ENCODE data around the gene SCN3B.

DNA sequence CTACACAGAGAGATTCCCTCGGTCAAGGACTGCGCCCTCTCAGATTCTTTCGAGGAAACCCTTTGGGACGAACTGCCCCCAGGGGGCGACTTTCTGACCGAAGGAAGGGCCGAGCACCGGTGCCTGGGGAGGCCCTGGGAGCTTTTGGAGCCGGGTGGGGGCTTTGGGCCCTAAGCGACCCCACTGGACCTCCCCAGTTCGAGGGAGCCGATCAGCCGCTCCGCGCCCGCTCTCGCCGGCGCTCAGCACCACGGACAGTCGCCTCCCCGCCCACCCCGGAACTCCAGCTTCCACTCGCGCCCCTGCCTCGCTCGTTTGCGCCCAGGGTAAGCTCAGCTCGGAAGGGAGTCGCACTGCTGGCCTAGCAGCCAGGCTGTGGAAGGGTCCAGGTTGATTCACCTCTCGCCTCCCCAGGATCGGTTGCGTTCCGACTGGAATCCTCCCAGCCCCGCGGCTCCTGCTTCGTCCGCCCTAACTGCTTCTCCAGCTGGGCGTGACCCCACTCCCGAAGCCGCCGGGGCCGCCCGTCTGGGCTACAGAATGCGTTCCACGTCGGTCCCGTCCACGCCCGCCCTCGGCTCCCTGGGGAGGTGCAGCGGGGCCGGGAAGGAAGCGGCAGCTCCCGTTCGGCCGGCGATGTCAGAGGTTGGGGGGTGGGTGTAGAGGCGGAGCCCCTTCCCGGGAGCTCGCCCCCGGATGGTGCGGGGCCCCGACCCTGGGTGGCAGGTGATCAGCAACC, 428 bp downstream of the SCN3B start:
- no peak for TF ChIP-seq POLR2AphosphoS5 (IDR thresholded peaks at IDR 0.05; ENCODE audit: low read depth, low read length)
- TF ChIP-seq, protein P1, sequence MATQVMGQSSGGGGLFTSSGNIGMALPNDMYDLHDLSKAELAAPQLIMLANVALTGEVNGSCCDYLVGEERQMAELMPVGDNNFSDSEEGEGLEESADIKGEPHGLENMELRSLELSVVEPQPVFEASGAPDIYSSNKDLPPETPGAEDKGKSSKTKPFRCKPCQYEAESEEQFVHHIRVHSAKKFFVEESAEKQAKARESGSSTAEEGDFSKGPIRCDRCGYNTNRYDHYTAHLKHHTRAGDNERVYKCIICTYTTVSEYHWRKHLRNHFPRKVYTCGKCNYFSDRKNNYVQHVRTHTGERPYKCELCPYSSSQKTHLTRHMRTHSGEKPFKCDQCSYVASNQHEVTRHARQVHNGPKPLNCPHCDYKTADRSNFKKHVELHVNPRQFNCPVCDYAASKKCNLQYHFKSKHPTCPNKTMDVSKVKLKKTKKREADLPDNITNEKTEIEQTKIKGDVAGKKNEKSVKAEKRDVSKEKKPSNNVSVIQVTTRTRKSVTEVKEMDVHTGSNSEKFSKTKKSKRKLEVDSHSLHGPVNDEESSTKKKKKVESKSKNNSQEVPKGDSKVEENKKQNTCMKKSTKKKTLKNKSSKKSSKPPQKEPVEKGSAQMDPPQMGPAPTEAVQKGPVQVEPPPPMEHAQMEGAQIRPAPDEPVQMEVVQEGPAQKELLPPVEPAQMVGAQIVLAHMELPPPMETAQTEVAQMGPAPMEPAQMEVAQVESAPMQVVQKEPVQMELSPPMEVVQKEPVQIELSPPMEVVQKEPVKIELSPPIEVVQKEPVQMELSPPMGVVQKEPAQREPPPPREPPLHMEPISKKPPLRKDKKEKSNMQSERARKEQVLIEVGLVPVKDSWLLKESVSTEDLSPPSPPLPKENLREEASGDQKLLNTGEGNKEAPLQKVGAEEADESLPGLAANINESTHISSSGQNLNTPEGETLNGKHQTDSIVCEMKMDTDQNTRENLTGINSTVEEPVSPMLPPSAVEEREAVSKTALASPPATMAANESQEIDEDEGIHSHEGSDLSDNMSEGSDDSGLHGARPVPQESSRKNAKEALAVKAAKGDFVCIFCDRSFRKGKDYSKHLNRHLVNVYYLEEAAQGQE (IDR thresholded peaks at IDR 0.05; ENCODE audit: insufficient read depth in 1 of 2, low read depth in 2 of 2, low read length in 2 of 2) = peak; percentile 96 to 97
- no peak for TF ChIP-seq TAF1 (IDR thresholded peaks at IDR 0.05; ENCODE audit: borderline replicate concordance, insufficient read depth, low read length)
- TF ChIP-seq SIN3A (IDR thresholded peaks at IDR 0.05; ENCODE audit: borderline replicate concordance, insufficient read depth, low read length) = peak; percentile 98
- no peak for TF ChIP-seq FOXP2 (optimal IDR thresholded peaks at IDR 0.05; ENCODE audit: borderline replicate concordance, extremely low read depth, extremely low read length, insufficient read depth)
